ENCODE data around the gene CUL7.
"Not testable (repeated sequence)": the region's sequence is repeated elsewhere in the genome, so short reads cannot be mapped to it uniquely, and the experiment has no call there.

Gene CUL7

DNA sequence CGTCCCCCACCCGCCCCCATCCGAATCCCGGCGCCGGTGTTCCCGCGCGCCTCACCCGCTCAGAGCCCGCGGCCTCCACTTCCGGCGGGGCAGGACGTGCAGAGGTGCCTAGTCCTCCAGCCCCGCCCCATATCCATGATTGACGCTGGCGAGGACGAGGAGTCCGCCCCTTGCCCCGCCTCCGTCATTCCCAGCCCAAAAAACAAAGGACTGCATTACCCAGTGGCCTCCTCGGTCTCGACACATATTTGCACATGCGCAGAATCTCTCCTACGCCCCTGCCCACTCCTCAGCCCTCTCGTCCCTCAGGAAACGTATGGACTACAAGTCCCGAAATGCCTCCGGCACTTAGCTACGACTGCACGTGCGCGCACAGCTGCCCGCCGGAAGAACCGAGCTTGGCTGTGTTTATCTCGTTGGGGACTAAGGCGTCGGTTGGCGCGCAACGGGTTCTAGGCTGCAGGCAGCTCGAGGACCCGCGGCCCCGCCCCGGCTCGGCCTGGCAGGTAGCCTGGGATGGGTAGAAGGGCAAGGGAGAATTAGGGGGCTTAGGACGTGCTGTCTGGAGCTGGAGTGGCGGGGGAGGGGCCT, 39.7 kb downstream of the CUL7 start, which contains the start of the genes KLHDC3 and MEA1:
Gene KLHDC3, plus strand, starts transcription at position 407 of the 591 bp plus-strand sequence. CDS start 2,944 bp downstream, outside the sequence.
Gene MEA1, minus strand, starts transcription at position 104 of the 591 bp plus-strand sequence. CDS start 133 bp downstream, outside the sequence.
- peak; percentile 99 for DNase-seq

DNA sequence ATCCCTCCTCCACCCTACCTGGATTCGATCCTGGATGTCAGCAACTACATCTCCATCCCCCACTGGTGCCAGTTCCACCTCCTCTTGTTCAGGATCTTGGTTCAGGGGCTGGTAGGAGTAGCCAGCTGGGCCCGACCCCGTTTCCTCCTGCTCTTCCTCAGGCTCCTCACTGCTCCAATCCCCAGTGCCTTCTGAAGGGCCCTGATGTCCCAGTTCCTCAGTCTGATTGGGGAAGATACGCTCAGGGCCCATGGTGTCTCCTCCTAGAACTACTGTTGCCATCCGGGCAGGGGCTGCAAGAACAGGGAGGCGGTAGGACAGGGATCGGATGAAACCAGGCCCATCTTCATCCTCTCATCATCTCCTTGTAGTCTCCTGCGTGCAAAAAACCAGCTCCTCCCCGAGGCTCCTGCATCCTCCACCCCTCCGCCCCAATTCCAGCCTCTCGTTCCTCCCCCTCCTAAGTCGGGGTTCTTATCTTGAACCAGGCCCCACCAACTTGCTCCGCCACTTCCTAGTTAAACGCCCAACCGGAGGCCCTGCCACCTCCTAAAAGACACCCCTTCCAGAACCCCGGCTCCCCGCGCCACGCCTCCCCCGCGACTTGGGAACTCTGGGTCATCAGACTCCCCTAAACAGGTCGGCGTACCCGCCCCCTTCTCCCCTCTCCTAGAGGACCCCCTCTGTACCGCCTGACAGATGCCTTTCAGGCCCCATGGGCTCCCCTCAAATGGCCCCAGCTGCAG, 40.4 kb downstream of the CUL7 start:
- no peak for DNase-seq

DNA sequence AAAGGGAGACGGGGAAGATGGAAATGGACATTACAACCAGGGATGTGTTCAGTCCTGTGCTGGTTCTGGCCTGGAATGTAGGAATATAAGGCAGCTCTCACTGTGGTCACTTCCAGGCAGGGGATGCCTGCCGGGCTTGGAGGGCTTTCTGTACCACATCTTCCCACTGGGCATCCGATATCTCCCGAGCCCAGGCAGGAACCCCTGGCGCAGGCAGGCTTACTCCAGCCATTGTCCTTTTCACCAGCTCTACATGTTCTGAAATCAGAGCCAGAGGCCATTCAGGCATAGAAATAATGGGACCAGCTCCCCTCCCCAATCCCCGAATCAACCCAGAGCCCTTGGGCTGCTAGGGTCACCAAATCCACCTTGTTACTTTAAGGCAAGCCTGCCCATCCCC, 41.3 kb downstream of the CUL7 start:
- DNase-seq: no peak

DNA sequence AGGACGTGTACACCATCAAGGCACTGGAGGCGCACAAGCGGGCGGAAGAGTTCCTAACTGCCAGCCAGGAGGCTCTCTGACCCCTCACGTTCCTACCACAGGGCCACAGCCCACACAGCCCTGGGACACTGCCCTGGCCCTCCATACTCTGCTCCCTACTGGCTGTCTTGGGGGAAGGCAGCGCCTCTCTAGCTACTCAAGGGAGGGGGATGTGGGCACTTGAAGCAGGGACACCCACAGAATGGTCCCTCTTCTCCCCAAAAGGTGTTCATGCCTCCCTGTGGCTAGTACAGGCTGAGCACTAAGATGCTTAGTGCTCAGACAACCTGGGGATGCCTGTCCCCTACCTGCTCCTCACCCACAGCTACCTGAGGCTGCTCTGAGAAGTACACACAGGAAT, 42.4 kb downstream of the CUL7 start:
- DNase-seq: no peak

DNA sequence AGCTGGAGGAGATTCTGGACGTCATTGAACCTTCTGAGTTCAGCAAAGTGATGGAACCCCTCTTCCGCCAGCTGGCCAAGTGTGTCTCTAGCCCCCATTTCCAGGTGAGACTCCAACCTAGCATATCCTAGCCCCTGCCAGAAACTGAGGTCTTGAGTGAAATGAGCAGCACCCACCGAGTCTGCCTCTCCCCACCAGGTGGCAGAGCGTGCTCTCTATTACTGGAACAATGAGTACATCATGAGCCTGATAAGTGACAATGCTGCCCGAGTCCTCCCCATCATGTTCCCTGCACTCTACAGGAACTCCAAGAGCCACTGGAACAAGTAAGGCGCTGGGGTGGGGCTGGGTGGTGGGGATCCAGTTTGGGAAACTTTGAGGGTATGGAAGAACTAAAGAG, 44.5 kb downstream of the CUL7 start:
- DNase-seq: no peak

DNA sequence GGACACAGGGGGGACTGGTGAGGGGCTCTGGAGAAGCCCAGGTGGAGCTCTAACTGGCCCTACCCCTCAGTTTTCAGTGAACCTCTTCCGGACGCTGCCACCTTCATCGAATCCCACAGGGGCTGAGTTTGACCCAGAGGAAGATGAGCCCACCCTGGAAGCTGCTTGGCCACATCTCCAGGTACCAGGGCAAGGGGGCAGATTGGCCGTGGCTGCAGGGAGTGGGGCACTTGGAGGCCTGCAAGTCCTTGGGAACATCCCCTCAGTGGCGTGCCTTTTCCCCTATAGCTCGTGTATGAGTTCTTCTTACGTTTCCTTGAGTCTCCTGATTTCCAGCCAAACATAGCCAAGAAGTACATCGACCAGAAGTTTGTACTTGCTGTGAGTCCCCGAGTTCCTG, 46.5 kb downstream of the CUL7 start:
- DNase-seq: no peak

DNA sequence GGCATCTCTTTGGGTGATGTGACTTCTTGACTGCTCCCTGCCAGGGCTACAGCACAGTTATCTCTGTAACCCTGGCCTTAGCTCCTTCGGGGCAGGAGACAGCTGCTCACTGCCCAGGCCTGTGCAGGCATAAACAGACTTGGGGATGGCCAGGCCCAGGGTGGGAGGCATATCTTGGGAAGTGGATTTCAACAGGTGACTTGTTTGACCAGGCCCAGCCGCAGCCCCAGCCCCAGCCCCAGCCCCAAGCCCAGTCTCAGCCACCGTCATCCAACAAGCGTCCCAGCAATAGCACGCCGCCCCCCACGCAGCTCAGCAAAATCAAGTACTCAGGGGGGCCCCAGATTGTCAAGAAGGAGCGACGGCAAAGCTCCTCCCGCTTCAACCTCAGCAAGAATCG, 47.4 kb downstream of the CUL7 start:
- DNase-seq: no peak

DNA sequence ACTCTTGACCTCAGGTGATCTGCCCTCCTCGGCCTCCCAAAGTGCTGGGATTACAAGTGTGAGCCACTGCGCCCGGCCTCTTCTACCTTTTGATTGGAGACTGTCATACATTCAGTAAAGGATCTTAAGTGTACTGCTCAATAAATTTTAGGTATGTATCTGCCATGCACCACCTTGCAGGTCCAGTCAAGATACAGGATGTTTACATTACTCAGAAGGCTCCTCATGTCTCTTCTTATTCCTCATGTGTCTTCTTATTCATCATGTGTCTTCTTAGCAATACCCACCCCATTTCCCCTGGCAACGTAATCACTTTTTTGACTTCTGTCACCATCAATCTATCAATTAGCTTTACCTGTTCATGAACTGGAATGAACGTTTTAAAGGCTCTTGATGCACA, 47.8 kb downstream of the CUL7 start:
- no peak for DNase-seq

DNA sequence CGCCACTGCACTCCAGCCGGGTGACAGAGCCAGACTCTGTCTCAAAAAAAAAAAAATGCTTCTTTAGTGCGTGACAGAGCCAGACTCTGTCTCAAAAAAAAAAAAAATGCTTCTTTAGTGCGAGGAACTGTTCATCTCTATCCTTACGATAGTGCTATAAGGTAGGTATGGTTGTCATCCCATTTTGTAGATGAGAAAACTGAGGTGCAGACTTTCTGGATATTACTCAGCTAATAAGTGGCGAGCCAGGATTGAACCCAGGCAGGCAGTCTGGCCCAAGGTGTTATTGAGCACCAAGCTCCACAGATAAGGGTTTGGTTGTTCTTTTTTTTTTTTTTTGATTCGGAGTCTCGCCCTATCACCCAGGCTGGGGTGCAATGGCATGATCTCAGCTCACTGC, 51.8 kb downstream of the CUL7 start:
- no peak for DNase-seq

DNA sequence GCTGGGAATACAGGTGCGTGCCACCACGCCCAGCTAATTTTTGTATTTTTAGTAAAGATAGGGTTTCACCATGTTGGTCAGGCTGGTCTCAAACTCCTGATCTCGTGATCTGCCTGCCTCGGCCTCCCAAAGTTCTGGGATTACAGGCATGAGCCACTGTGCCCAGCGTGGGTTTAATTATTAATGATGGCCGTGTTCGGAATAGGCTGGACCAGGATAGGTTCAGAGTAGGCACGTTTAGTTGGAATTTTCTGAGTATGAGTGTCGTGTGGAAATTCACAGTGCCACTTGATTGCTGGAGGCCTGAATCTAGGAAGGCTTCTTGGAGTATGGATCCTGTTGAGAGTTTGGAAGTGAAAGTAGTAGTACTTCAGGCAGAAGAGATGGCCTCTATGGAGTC, 55.4 kb downstream of the CUL7 start:
- not testable (repeated sequence) for DNase-seq

DNA sequence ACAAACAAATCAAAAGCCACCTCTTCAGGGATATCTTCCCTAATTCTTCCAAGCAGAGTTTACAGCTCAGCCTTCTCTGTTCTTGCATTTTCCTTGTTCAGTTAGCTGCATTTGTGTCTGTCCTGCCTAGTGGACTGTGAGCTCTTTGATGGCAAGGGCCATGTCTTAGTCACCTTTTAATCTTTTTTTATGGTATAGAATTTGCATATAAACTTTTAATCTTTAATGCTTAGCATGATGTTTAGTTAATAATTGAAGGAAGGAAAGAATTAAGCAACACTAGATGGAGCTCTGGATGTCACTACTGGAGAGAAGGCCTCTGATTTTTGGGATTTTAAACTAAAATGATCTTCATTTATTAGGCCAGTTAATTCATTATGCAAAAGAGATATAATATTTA, 57.1 kb downstream of the CUL7 start:
- no peak for DNase-seq

DNA sequence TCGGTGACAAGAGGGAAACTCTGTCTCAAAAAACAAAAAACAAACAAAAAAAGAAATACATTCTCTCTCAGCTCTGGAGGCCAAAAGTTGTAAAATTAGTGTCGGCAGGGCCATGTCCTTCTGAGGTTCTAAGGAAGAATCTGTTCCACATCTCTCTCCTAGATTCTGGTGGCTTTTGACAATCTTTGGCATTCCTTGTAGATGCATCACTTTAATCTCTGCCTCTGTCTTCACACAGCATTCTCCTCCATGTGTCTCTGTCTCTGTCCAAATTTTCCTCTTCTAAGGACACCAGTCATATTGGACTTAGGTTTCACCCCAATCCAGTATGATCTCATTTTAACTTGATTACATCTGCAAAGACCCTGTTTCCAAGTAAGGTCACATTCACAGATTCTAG, 60.2 kb downstream of the CUL7 start:
- no peak for DNase-seq

DNA sequence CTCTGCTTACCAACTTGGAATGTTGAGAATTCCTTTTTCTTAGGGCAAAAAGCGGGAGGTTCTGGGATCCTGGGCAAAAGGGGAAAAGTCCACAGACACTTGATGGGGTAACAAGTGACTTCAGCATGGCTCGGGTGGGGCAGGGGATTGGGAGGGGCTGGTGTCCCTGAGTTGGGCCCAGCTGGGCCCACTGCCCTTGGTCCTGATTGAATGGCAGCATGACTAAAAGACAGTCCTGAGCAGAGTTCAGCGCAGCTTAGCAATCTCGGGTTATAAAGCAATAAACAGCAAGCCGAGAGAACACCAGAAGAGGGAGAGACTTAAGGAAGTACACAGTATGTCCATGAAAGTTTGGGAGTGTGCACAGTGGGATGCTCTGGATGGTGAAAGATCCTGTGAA, 63.7 kb downstream of the CUL7 start:
- no peak for DNase-seq

DNA sequence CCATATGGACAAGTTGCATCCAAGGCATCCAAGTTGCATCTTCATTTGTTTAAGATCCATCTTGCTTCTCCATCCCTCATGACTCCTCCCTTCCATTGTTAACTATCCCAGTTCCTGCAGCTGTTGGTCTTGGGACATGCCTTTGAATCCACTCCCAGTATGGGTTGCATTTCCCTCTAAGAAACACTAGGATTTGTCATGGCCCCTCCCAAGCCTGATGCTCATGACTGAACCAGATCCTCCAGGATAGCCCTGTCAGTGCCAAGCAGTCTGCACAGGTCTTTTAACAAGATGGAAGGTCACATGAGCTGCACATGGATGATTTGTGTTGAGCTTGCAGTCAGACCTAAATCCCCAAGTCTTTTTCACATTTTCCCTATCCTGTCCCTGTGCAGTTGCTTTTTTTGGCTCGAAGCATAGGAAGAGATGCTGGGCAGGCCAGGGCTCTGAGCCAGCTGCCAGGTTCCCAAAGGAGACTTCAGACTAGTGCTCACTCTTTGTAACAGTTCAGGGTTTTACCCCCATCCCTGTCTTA, 65.1 kb downstream of the CUL7 start:
- no peak for DNase-seq

All from NK-92 treated with Interleukin-12 subunit alpha and Interleukin-12 subunit beta, amount 100 ng/mL, for 24 hours (cell line).